ENCODE measurements around the gene GPX4. TPM values are rescaled to one million over a fixed set of nuclear protein-coding genes. Genes with fewer than 3 reads are reported as not detected.
A peak's percentile ranks its signal among the peaks of the same experiment; 100 is the strongest.

The GPX4 gene
- total and polyA plus RNA-seq, 2 of the 13 experiments (the other 11 are each of a cell fraction or from before 2014, with no cell fraction given): 535 to 613 TPM

- TF ChIP-seq KIAA2018 (CRISPR knock-in tag; IDR thresholded peaks at IDR 0.05; ENCODE audit: borderline replicate concordance) (no peak), ZNF816 (CRISPR knock-in tag; IDR thresholded peaks at IDR 0.05; ENCODE audit: borderline replicate concordance) (no peak; the same call in 1 of the 2 replicates), EP300 (IDR thresholded peaks at IDR 0.05; ENCODE audit: low read depth in 2 of 2, low read length in 2 of 2) (no peak), EP300 (CRISPR knock-in tag; IDR thresholded peaks at IDR 0.05; ENCODE audit: borderline replicate concordance) (peak; percentile 44), EEA1 (CRISPR knock-in tag; IDR thresholded peaks at IDR 0.05; ENCODE audit: borderline replicate concordance) (peak; percentile 86; the same call in 1 of the 2 replicates), ZNF343 (CRISPR knock-in tag; IDR thresholded peaks at IDR 0.05) (no peak), ZNF407 (CRISPR knock-in tag; IDR thresholded peaks at IDR 0.05; ENCODE audit: not compliant biosample characterization) (peak; percentile 63), MED8 (CRISPR knock-in tag; IDR thresholded peaks at IDR 0.05; ENCODE audit: insufficient replicate concordance) (peak; percentile 40), FOXP4 (CRISPR knock-in tag; IDR thresholded peaks at IDR 0.05) (no peak)
These were observed at the start of gene GPX4 (continued) for GRCh38 chr19:1103708-1104310.
